Measurements from ENCODE around the gene ENTPD3. TPM values are rescaled to one million over a fixed set of nuclear protein-coding genes. Genes with fewer than 3 reads are reported as not detected.

The ENTPD3 gene
- total RNA-seq, 6 donors from 2014 or later: 2.1 to 9.6 (median 3.9) TPM

DNA sequence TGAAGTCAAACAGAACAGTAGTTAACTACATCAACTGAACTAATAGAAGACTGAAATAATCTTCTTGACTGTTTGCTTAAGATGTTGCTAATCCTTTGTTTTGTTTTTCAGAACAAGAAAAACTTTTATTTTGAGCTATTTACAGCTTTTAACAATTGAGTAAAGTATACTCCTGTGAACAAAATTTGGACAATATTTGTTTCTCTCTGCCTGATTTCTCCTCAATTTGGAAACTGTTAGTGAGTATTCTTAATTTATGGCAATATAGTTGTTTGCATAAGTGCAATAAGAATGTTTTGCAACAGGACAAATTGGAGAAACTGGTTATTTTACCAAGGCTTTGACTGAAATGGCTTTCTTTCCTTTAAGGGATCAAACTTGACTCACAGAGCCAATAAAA is 36.5 kb upstream of the ENTPD3 start:
- Histone ChIP-seq H3K27ac (no peak overlapping the region), H3K27me3 (no peaks in the 10 kb centered on the region), H3K4me1 (no peaks in the 10 kb centered on the region), H3K36me3 (no peaks in the 10 kb centered on the region), H3K9me3 (peaks cover 0 to 12% (median 6%) of the 10 kb centered on the region in 4 donors), H3K4me3 (no peak overlapping the region)
- TF ChIP-seq POLR2A (IDR thresholded peaks at IDR 0.05) (no peak), EP300 (IDR thresholded peaks at IDR 0.05) (no peak), POLR2AphosphoS5 (IDR thresholded peaks at IDR 0.05) (no peak)
- TF ChIP-seq, protein P1, sequence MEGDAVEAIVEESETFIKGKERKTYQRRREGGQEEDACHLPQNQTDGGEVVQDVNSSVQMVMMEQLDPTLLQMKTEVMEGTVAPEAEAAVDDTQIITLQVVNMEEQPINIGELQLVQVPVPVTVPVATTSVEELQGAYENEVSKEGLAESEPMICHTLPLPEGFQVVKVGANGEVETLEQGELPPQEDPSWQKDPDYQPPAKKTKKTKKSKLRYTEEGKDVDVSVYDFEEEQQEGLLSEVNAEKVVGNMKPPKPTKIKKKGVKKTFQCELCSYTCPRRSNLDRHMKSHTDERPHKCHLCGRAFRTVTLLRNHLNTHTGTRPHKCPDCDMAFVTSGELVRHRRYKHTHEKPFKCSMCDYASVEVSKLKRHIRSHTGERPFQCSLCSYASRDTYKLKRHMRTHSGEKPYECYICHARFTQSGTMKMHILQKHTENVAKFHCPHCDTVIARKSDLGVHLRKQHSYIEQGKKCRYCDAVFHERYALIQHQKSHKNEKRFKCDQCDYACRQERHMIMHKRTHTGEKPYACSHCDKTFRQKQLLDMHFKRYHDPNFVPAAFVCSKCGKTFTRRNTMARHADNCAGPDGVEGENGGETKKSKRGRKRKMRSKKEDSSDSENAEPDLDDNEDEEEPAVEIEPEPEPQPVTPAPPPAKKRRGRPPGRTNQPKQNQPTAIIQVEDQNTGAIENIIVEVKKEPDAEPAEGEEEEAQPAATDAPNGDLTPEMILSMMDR (IDR thresholded peaks at IDR 0.05): no peak
- no peak for ATAC-seq (ENCODE audit: low FRiP score in 2 of 2)
- DNase-seq: no peak

GRCh38 chr3:40355410-40355809 is 31.6 kb upstream of the ENTPD3 start:
- Histone ChIP-seq H3K27ac (no peak overlapping the region), H3K4me1 (no peaks in the 10 kb centered on the region), H3K27me3 (no peaks in the 10 kb centered on the region), H3K36me3 (no peaks in the 10 kb centered on the region), H3K9me3 (peaks cover 0 to 5% (median 4%) of the 10 kb centered on the region in 4 donors), H3K4me3 (no peak overlapping the region)
- 83 to 94% methylated on average over 2 of the region's 2 CpGs for WGBS, 2 donors
- DNase-seq: no peak
- no peak for TF ChIP-seq EP300 (IDR thresholded peaks at IDR 0.05)
- TF ChIP-seq, protein P1 (IDR thresholded peaks at IDR 0.05): no peak
- ATAC-seq (ENCODE audit: low FRiP score in 2 of 2): no peak

GRCh38 chr3:40358454-40358853 is 28.5 kb upstream of the ENTPD3 start:
- H3K4me1 ChIP-seq: no peaks in the 10 kb centered on the region
- no peak overlapping the region for H3K27ac ChIP-seq
- H3K27me3 ChIP-seq: no peaks in the 10 kb centered on the region
- DNase-seq (no peak), ATAC-seq (ENCODE audit: low FRiP score in 2 of 2) (no peak)
- H3K36me3 ChIP-seq: no peaks in the 10 kb centered on the region
- H3K4me3 ChIP-seq: no peak overlapping the region
- WGBS, 2 donors: 71 to 95% methylated on average over 1 of the region's 1 CpG
- H3K9me3 ChIP-seq: no peaks in the 10 kb centered on the region
- TF ChIP-seq EP300 (IDR thresholded peaks at IDR 0.05) (no peak), POLR2A (IDR thresholded peaks at IDR 0.05) (no peak), POLR2AphosphoS5 (IDR thresholded peaks at IDR 0.05) (no peak)
- TF ChIP-seq, protein P1 (IDR thresholded peaks at IDR 0.05): no peak

DNA sequence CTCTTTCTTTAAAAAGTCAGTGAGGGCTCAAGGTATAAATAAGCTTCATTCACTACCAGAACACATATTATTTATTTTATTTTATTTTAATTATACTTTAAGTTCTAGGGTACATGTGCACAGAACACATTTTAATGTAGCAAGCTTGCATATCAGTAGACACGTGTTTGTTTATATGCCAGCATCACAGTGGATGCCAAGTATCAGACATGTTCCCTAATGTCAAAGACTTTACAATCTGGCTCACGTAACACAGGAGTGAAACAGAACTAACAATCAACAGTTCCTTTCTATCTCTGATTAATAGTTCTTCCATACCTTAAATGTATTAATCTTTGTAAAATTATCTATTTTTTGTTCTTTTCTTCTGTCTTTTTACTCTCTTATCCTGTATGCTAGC is 23.3 kb upstream of the ENTPD3 start:
- ATAC-seq (ENCODE audit: low FRiP score in 2 of 2) (no peak), DNase-seq (no peak)
- no peaks in the 10 kb centered on the region for H3K27me3 ChIP-seq
- WGBS, 2 donors: 65 to 74% methylated on average over 2 of the region's 2 CpGs
- H3K36me3 ChIP-seq: no peaks in the 10 kb centered on the region
- no peak for TF ChIP-seq POLR2AphosphoS5 (IDR thresholded peaks at IDR 0.05)
- no peak for TF ChIP-seq EP300 (IDR thresholded peaks at IDR 0.05)
- TF ChIP-seq, protein P1 (IDR thresholded peaks at IDR 0.05): no peak
- no peak for TF ChIP-seq POLR2A (IDR thresholded peaks at IDR 0.05)
- H3K27ac ChIP-seq: no peak overlapping the region
- no peaks in the 10 kb centered on the region for H3K9me3 ChIP-seq
- H3K4me3 ChIP-seq: no peak overlapping the region
- H3K4me1 ChIP-seq: no peaks in the 10 kb centered on the region

- no peak for ATAC-seq (ENCODE audit: low FRiP score in 2 of 2)
- DNase-seq: no peak
- 74 to 78% methylated on average over 2 of the region's 2 CpGs for WGBS, 2 donors
- Histone ChIP-seq H3K4me1 (no peaks in the 10 kb centered on the region), H3K27me3 (no peaks in the 10 kb centered on the region), H3K36me3 (no peaks in the 10 kb centered on the region), H3K27ac (no peak overlapping the region), H3K4me3 (no peak overlapping the region), H3K9me3 (no peaks in the 10 kb centered on the region)
- TF ChIP-seq, protein P1 (IDR thresholded peaks at IDR 0.05): no peak
- TF ChIP-seq EP300 (IDR thresholded peaks at IDR 0.05) (no peak), POLR2AphosphoS5 (IDR thresholded peaks at IDR 0.05) (no peak), POLR2A (IDR thresholded peaks at IDR 0.05) (no peak)
Measured at GRCh38 chr3:40366203-40367162, 20.5 kb upstream of the ENTPD3 start.
